ENCODE results near the gene IPPK.
"Not testable (repeated sequence)": the region's sequence is repeated elsewhere in the genome, so short reads cannot be mapped to it uniquely, and the experiment has no call there.

The IPPK gene

GRCh38 chr9:92637326-92637725, 32.6 kb downstream of the IPPK start:
- no peak for DNase-seq (ENCODE audit: low read depth)

- DNase-seq (ENCODE audit: low read depth) = no peak
Observed at GRCh38 chr9:92636627-92637026, 33.3 kb downstream of the IPPK start.

GRCh38 chr9:92635760-92636159, 34.2 kb downstream of the IPPK start:
- DNase-seq (ENCODE audit: low read depth) = no peak

- peak; percentile 19 for DNase-seq (ENCODE audit: low read depth)
Observed at GRCh38 chr9:92634712-92635605, 35.0 kb downstream of the IPPK start.

- DNase-seq (ENCODE audit: low read depth) = no peak
Observed at GRCh38 chr9:92633614-92634278, 36.2 kb downstream of the IPPK start.

- no peak for DNase-seq (ENCODE audit: low read depth)
Observed at GRCh38 chr9:92632641-92633040, 37.3 kb downstream of the IPPK start.

- no peak for DNase-seq (ENCODE audit: low read depth)
Observed at GRCh38 chr9:92631452-92632343, 38.2 kb downstream of the IPPK start.

- DNase-seq (ENCODE audit: low read depth) = no peak
Observed at GRCh38 chr9:92627651-92628050, 42.3 kb downstream of the IPPK start.

GRCh38 chr9:92626484-92626883, 43.4 kb downstream of the IPPK start:
- DNase-seq (ENCODE audit: low read depth) = no peak

- DNase-seq (ENCODE audit: low read depth) = not testable (repeated sequence)
Observed at GRCh38 chr9:92623936-92624335, 46.0 kb downstream of the IPPK start.

- DNase-seq (ENCODE audit: low read depth) = no peak
Observed at GRCh38 chr9:92620845-92621244, 49.1 kb downstream of the IPPK start.

GRCh38 chr9:92619601-92620300, 50.2 kb downstream of the IPPK start:
- DNase-seq (ENCODE audit: low read depth) = no peak

- no peak for DNase-seq (ENCODE audit: low read depth)
Observed at GRCh38 chr9:92618633-92619225, 51.2 kb downstream of the IPPK start.

GRCh38 chr9:92617951-92618510, 51.9 kb downstream of the IPPK start:
- no peak for DNase-seq (ENCODE audit: low read depth)

GRCh38 chr9:92617195-92617813, 52.6 kb downstream of the IPPK start:
- DNase-seq (ENCODE audit: low read depth) = no peak

GRCh38 chr9:92616655-92617111, 53.2 kb downstream of the IPPK start:
- no peak for DNase-seq (ENCODE audit: low read depth)

GRCh38 chr9:92616199-92616641, 53.7 kb downstream of the IPPK start:
- no peak for DNase-seq (ENCODE audit: low read depth)

- no peak for DNase-seq (ENCODE audit: low read depth)
Observed at GRCh38 chr9:92615790-92616189, 54.1 kb downstream of the IPPK start.

- DNase-seq (ENCODE audit: low read depth) = no peak
Observed at GRCh38 chr9:92614763-92615461, 55.0 kb downstream of the IPPK start.

GRCh38 chr9:92614123-92614510, 55.8 kb downstream of the IPPK start:
- DNase-seq (ENCODE audit: low read depth) = no peak

All from stimulated activated CD8-positive, alpha-beta memory T cell treated with anti-CD3 and anti-CD28 coated beads, Interleukin-15, amount 100 ng/mL, for 24 hours (primary cell).